ENCODE results near the gene SLC41A1. TPM values are rescaled to one million over a fixed set of nuclear protein-coding genes. Genes with fewer than 3 reads are reported as not detected.

The SLC41A1 gene
- total RNA-seq, 2 experiments from 2014 or later, result 23.8 to 26.4 TPM

- H3K4me3 ChIP-seq (ENCODE audit: low read length), result no peak overlapping the region
- Mint-ChIP-seq H3K4me3 (no peak overlapping the region), H3K27me3 (no peaks in the 10 kb centered on the region), H3K4me1 (ENCODE audit: low read depth) (no peaks in the 10 kb centered on the region), H3K36me3 (ENCODE audit: low read depth) (peaks cover 28% of the 10 kb centered on the region), H3K27ac (no peak overlapping the region), H3K9me3 (no peaks in the 10 kb centered on the region)
- ATAC-seq (ENCODE audit: poor library complexity) (no peak), DNase-seq (no peak)
- H3K9me3 ChIP-seq (ENCODE audit: control insufficient read depth in 1 of 2, insufficient read depth in 1 of 2, low read length in 2 of 2), result no peaks in the 10 kb centered on the region
- POLR2A ChIA-PET, result interaction anchor here (0.7 to 1.0 kb wide), 2 partner anchors 15 to 40 kb away, joined by 3 read pairs; no protein-coding TSS in a partner anchor
- H3K36me3 ChIP-seq (ENCODE audit: insufficient read depth, low read length), result peaks cover 25% of the 10 kb centered on the region
- intact Hi-C loops (cut with DNase I, micrococcal nuclease), result no loop called here
- TF ChIP-seq, protein P1, sequence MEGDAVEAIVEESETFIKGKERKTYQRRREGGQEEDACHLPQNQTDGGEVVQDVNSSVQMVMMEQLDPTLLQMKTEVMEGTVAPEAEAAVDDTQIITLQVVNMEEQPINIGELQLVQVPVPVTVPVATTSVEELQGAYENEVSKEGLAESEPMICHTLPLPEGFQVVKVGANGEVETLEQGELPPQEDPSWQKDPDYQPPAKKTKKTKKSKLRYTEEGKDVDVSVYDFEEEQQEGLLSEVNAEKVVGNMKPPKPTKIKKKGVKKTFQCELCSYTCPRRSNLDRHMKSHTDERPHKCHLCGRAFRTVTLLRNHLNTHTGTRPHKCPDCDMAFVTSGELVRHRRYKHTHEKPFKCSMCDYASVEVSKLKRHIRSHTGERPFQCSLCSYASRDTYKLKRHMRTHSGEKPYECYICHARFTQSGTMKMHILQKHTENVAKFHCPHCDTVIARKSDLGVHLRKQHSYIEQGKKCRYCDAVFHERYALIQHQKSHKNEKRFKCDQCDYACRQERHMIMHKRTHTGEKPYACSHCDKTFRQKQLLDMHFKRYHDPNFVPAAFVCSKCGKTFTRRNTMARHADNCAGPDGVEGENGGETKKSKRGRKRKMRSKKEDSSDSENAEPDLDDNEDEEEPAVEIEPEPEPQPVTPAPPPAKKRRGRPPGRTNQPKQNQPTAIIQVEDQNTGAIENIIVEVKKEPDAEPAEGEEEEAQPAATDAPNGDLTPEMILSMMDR (IDR thresholded peaks at IDR 0.05), result no peak
- no peak overlapping the region for H3K27ac ChIP-seq (ENCODE audit: low read depth in 1 of 2, low read length in 2 of 2)
- no peaks in the 10 kb centered on the region for H3K27me3 ChIP-seq (ENCODE audit: control insufficient read depth in 1 of 2, insufficient read depth in 2 of 2, low read length in 2 of 2)
- H3K4me1 ChIP-seq (ENCODE audit: insufficient read depth, low read length), result no peaks in the 10 kb centered on the region
- CTCF ChIA-PET, result interaction anchor here (1.0 kb wide), 1 partner anchor 9 kb away, joined by 3 read pairs; no protein-coding TSS in a partner anchor
Measured at GRCh38 chr1:205763980-205764379, 49.0 kb downstream of the SLC41A1 start.

- H3K4me1 ChIP-seq (ENCODE audit: insufficient read depth, low read length), result no peaks in the 10 kb centered on the region
- H3K9me3 Mint-ChIP-seq, result no peaks in the 10 kb centered on the region
- TF ChIP-seq, protein P1 (IDR thresholded peaks at IDR 0.05), result no peak
- H3K4me3 Mint-ChIP-seq, result no peak overlapping the region
- no peak overlapping the region for H3K27ac Mint-ChIP-seq
- POLR2A ChIA-PET, result interaction anchor here (0.8 to 2.2 kb wide), 2 partner anchors 12 to 14 kb away, joined by 3 to 9 read pairs; partner anchors contain the start of gene NUCKS1
- H3K9me3 ChIP-seq (ENCODE audit: control insufficient read depth in 1 of 2, insufficient read depth in 1 of 2, low read length in 2 of 2), result no peaks in the 10 kb centered on the region
- no peak overlapping the region for H3K4me3 ChIP-seq (ENCODE audit: low read length)
- no peaks in the 10 kb centered on the region for H3K27me3 ChIP-seq (ENCODE audit: control insufficient read depth in 1 of 2, insufficient read depth in 2 of 2, low read length in 2 of 2)
- H3K4me1 Mint-ChIP-seq (ENCODE audit: low read depth), result no peaks in the 10 kb centered on the region
- CTCF ChIA-PET, result no interaction called here
- no peak for DNase-seq
- H3K36me3 Mint-ChIP-seq (ENCODE audit: low read depth), result peaks cover 10% of the 10 kb centered on the region
- intact Hi-C loops (cut with DNase I, micrococcal nuclease), result no loop called here
- H3K27me3 Mint-ChIP-seq, result no peaks in the 10 kb centered on the region
- peaks cover 6% of the 10 kb centered on the region for H3K36me3 ChIP-seq (ENCODE audit: insufficient read depth, low read length)
- ATAC-seq (ENCODE audit: poor library complexity), result no peak
- H3K27ac ChIP-seq (ENCODE audit: low read depth in 1 of 2, low read length in 2 of 2), result no peak overlapping the region
Measured at GRCh38 chr1:205760606-205761005, 52.4 kb downstream of the SLC41A1 start.

GRCh38 chr1:205756552-205756951 is 56.4 kb downstream of the SLC41A1 start:
- Histone ChIP-seq H3K4me3 (ENCODE audit: low read length) (no peak overlapping the region), H3K27me3 (ENCODE audit: control insufficient read depth in 1 of 2, insufficient read depth in 2 of 2, low read length in 2 of 2) (no peaks in the 10 kb centered on the region), H3K9me3 (ENCODE audit: control insufficient read depth in 1 of 2, insufficient read depth in 1 of 2, low read length in 2 of 2) (no peaks in the 10 kb centered on the region), H3K27ac (ENCODE audit: low read depth in 1 of 2, low read length in 2 of 2) (no peak overlapping the region), H3K4me1 (ENCODE audit: insufficient read depth, low read length) (no peaks in the 10 kb centered on the region), H3K36me3 (ENCODE audit: insufficient read depth, low read length) (peaks cover 2% of the 10 kb centered on the region)
- ATAC-seq (ENCODE audit: poor library complexity), result no peak
- no peaks in the 10 kb centered on the region for H3K27me3 Mint-ChIP-seq
- intact Hi-C loops (cut with DNase I, micrococcal nuclease), result no loop called here
- no peaks in the 10 kb centered on the region for H3K4me1 Mint-ChIP-seq (ENCODE audit: low read depth)
- ChIA-PET POLR2A (no interaction called here), CTCF (interaction anchor here (1.4 kb wide), 1 partner anchor 17 kb away, joined by 3 read pairs; no protein-coding TSS in a partner anchor)
- no peak overlapping the region for H3K4me3 Mint-ChIP-seq
- TF ChIP-seq, protein P1 (IDR thresholded peaks at IDR 0.05), result no peak
- H3K27ac Mint-ChIP-seq, result no peak overlapping the region
- H3K9me3 Mint-ChIP-seq, result no peaks in the 10 kb centered on the region
- no peak for DNase-seq
- H3K36me3 Mint-ChIP-seq (ENCODE audit: low read depth), result peaks cover 5% of the 10 kb centered on the region
